Femur (tissue), 1 donor: ENCODE measurements around the gene OPHN1.

Experiments used
- DNase-seq: peaks from one replicate; pipeline ENCODE4 v3.0.0-alpha.2; 2017

Gene OPHN1

GRCh38 chrX:68234171-68234910, 199.0 kb downstream of the OPHN1 start:
- no peak for DNase-seq

- DNase-seq = no peak
These were observed 201.1 kb downstream of the OPHN1 start for GRCh38 chrX:68232206-68232605.

GRCh38 chrX:68209008-68209407, 224.3 kb downstream of the OPHN1 start:
- no peak for DNase-seq

DNA sequence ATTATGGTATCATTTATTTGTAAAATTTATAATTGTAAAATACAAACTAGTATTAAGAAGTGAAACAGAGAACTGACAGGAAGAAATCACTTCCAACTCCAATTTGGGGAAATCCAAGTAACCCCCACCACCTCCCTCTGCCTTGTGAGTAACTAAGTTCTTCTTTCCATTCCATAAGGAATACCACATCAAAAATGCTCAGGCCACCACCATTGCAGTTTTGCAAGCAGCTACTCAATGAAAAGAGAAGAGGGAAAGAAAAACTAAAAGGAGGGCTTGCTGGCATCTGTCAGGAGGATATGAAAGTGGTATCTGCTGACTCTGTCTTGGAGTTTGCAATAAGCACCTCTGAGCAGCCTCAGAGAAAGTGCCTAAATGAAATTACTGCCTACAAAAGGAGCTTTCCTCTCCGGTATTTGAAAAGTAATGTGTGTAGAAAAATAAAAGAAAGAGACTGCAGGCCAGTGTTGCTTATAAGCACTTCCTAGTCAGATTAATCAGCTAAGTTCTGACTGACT, 228.7 kb downstream of the OPHN1 start:
- DNase-seq = no peak

- DNase-seq = no peak
These were observed 229.6 kb downstream of the OPHN1 start for GRCh38 chrX:68203646-68204045.

DNA sequence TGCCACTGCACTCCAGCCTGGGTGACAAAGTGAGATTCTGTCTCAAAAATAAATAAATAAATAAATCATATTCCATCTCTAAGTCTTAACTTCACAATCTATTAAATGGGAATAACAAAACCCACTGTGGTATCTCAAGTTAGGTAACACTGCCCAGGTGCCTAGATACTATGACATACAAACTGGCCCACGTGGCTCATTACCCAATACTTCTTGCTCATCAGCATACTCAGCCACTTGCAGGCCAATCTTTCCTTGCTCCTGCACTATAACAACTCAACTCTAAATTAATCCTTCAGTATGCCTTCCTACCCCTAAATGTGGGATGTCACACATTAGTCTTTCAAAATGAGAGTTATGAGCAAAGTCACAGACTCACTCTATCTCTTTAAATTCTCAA, 230.1 kb downstream of the OPHN1 start:
- no peak for DNase-seq

DNA sequence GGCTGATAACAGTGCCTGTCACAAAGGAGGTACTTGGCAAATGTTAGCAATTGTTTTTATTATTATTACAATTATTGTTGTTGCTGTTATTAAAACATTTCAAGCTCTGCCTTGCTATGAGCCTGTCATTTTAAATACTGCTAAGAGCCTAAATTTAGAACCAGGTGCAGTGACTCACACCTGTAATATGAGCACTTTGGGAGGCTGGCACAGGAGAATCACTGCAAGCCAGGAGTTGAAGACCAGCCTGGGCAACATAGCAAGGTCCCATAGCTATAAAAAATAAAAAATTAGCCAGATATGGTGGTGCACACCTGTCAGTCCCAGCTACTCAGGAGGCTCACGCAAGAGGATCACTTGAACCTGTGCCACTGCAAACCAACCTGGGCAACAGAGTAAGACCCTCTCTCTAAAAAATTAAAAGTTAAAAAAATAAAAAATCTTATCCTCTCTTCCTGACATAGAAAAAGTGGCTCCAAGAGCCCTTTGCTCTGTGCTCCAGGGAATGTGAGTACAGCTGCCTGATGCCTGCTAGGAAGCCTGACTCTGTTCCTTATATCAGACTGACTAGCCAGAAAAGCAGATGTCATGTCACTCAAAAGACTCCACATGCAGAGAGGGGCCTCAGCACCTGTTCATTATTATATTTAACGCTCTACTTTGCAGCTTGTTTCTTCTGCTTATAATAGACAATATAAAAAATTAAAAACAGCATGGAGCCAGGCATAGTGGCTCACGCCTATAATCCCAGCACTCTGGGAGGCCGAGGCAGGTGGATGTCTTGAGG, 234.0 kb downstream of the OPHN1 start:
- no peak for DNase-seq

DNA sequence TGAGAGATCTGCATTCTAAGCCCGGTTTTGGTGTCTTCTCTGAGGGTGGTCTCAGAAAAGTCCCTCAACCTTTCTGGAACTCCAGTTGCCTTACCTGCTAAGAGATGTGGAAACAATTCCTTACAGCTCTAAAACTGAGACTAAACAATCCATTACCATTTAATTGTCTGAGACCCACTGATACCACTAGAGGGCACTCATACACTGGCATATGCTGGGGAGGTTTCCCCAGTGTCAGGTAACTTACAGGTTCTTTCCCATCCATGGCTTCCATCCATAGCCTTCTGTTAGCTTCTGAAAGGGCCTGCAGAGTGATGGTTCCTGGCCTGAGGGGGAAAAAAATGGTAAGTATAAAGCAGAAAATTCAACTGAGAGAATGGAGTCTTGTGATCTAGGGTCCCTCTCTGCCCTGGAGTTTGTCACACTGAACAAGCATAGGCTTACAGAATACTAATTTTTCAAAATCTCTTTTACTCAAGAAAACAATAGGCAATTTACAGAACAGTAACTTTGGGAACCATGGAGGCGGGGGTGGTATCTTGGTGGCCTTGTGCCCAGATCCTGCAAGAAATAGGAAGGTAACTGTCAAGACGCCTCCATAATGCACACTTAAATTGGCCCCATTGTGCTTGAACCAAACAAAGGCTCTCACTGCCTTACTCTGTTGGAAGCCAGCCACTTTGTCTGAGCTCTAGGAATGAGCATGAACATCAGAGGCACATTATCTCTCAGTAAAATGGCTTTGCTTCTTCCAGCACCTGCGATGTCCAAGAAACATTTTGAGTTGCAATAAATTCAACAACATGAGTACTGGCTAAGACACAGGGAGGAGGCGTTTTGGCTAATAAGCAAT, 236.1 kb downstream of the OPHN1 start:
- DNase-seq = peak; percentile 28

DNA sequence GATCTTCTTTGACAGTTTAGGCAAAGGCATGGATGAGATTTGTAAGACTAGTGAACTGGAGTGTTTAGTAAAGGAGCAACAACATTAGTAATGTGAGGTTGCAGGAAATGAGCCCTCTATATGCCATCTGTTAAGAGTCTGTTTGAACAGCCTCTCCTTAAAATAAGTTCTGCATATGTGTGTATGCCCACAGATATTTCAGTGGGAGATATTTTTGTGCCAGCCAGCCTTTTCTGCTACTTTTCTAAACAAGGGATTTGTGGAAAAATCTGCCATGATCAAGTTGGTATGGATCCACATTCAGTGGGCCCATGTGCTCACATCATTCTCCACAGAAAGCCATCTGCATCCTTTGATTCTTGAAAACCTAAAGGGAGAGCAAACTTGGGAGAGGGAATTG, 237.7 kb downstream of the OPHN1 start:
- DNase-seq = no peak

GRCh38 chrX:68193786-68194185, 239.5 kb downstream of the OPHN1 start:
- no peak for DNase-seq

DNA sequence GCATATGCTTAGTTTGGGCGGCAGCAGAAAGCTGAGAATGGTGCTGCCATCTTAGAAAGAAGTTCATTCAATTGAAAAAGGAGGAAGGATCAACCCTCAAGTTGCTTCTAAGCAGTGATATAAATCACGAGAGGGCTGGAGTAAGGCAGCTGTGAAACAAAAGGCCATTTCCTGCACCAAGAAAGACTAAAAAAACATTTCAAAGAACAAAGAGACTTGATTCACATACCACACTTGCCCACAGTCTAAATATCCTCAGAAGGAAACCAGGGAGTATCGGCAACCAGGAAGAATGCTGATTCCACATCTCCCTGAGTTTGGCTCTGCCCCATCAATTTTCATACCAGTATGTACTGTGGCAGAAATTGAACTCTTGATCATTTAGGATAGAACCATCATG, 240.1 kb downstream of the OPHN1 start:
- no peak for DNase-seq

DNA sequence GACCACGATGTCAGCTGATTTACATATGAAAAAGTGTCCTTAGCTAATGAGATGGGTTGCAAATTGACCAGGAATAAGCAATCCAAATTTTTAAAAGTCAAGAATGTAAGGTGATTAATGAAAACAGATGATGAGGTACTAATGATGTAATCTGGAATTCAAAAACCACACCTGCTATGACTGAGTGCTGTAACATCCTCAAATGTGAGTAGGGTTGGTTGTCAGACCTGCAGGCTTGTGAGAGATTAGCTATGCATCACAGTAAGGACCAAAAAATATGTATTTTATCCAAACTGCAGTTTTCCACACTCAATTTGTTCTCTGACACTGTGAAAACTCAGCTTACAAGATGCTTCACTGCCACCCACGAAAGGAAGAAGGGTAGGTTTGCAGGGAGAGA, 242.5 kb downstream of the OPHN1 start:
- DNase-seq = no peak

GRCh38 chrX:68186552-68187262, 246.6 kb downstream of the OPHN1 start:
- DNase-seq = no peak

- DNase-seq = no peak
These were observed 248.1 kb downstream of the OPHN1 start for GRCh38 chrX:68185161-68185560.

GRCh38 chrX:68183612-68184214, 249.6 kb downstream of the OPHN1 start:
- no peak for DNase-seq

DNA sequence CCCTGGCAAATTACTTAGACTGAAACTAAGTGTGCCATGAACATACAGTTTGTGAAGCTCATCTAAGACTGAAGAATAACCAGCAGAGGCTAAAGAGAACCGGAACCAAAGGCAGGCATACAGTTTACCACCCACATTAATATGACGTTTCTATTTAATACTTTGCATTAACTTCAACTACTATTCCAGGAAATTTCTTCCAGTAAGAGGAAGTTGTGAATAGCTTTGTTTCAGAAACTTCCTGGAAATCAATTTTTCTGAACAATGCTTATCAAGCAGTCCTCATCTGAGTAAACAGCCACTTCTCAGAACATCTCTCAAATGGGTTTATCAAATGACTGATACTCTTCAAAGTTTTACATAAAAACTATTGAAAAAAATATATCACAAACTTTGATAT, 252.7 kb downstream of the OPHN1 start:
- DNase-seq = no peak

- no peak for DNase-seq
These were observed 253.9 kb downstream of the OPHN1 start for GRCh38 chrX:68179355-68179754.

DNA sequence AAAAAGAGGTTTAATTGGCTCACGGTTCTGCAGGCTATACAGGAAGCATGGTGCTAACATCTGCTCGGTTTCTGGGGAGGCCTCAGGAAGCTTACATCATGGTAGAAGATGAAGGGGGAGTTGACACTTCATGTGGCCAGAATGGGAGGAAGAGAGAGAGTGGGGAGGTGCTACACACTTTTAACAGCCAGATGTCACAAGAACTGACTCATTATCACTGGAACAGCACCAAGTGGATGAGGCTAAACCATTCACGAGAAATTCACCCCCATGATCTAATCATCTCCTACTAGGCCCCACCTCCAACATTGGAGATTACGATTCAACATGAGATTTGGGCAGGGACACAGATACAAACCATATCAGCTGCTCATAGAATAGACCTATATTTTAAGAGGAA, 255.8 kb downstream of the OPHN1 start:
- DNase-seq = no peak

DNA sequence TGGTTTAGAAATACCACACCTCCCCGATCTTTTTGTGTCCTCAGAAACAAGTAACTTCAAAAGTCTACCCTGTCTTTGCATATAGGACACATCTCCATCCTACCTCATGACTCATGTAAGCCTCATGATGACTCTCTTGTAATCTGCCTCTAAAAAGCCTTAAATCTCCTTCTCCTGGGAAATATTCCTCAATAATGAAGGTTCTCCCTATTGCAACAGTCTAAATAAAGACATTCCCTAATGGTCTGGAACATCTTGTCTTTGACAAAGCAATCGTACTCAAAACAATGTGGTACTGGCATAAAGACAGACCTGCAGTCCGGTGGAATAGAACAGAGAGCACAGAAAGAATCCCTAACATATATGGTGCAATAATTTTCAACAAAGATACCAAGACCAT, 257.7 kb downstream of the OPHN1 start:
- DNase-seq = no peak

DNA sequence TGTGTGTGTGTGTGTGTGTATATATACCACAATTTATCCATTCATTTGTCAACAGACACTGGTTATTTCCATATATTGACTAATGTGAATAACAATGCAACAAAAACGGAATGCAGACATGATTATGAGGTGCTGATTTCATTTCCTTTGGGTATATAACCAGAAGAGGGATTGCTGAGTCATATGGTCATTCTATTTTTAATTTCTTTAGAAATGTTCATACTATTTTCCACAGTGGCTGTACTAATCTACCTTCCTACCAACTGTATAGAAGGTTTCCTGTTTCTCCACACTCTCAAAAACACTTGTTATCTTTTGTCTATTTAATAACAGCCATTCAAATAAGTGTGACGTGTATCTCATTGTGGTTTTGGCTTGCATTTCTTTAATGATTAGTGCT, 269.9 kb downstream of the OPHN1 start:
- no peak for DNase-seq

DNA sequence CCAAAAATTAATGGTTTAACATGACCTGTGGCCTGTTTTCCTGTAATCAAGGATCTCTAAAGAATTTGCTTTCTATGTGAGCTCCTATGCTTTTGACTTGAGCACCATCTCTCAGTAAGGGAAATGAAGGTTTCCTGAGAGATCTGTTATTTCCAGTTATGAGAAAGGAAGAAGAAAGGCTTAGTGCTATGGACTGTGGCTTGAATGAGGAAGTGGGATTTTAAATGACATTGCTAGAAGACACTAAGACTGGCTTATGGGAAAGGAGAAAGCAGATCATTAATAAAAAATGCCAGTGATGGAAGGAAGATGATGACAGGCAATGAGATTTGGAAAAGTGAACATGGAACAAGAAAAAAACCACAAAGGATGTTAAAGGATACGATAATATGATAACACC, 285.4 kb downstream of the OPHN1 start:
- DNase-seq = no peak

DNA sequence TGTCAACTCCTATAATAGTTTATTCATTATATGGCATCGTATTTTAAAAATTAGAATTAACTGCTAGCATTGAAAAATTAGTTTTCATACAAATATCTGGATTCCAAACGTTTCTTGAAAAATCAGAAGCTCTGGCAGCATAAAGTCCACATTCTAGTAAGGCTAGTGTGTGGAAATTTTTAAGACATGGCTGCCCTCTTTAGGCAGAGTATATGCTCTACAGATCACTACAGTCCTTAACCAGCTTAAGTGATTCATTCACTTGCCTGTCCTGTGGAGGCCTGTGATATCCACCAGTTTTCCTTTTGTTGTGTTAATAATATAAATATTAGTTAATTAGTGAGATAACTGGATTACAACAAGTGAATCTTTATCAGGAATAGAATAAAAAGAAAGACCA, 287.2 kb downstream of the OPHN1 start:
- DNase-seq = no peak
